ENCODE measurements around the gene COASY.

COASY gene

DNA sequence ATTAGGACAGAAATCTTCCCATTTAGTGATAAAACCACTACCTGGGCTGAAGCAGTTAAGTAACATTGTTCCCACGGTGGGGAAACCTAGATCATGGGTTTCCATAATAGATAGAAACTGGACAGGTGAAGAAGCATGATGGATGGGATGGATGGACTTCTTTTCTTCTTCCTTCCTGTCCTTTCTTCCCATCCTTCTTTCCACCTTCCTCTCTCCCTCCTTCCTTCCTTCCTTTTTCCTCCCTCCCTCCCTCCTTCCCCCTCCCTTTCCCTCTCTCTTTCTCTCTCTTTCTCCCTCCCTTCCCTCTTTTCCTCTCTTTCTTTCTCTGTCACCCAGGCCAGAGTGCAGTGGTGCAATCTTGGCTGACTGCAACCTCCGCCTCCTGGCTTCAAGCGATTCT lies 12.5 kb downstream of the COASY start:
- DNase-seq, result no peak

DNA sequence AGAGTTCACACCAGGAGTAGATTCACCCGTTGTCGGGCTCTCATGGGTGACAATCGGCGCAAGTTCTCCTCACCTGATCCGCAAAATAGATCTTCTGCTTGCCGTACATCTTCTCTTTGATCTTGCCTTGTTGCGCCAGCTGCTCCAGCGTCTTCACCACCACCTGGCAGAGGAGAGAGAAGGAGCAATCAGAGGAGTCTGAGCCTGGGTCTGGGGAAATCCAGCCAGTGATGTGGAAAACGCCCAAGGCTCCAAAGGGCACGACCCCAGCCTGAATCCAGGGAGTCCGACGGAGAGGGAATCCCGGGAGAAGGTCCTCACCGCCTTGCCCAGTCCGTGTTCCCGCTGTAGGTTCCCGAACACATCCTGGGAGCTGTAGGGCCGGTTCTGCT lies 15.2 kb downstream of the COASY start:
- DNase-seq, result no peak

DNA sequence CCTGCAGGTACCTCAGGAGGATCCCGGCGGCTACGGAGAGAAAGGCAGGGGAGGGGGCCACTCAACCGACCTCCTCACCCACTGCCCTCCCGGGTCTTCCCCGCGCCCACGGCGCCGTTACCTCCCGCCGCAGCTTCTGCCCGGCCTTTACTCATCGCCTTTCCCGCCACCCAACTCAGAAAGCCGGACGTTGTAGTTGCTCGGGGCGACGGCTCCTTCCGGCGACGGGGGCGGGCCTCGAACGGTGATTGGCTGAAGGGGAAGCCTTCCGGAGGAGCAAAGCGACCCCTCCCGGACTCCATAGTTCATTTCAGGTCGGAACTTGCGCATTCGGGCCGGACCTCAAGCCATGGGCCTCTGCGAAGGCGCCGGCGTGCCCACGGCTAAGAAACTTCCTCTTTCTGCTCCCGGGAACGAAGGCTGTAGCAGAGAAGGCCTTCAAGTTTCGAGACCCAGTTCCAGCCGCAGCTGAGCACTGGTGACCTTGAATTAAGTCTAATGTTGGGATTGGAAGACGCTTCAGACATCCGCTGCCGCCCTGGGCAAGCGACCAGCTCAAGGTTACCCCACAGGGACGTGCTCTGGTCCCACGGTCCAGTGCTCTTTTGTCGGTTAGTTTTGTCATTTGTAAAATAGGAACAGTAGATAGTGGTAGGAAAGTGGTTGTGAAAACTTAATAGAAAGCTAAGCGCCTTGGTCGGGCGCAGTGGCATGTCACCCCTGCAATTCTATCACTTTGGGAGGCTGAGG lies 15.8 kb downstream of the COASY start, which contains the start of gene PSMC3IP:
Gene PSMC3IP (minus strand): TSS at position 198 of the 750 bp plus-strand sequence. CDS start 43 bp downstream, at position 155.
- DNase-seq, result peak; percentile 82 to 93 (median 88)

DNA sequence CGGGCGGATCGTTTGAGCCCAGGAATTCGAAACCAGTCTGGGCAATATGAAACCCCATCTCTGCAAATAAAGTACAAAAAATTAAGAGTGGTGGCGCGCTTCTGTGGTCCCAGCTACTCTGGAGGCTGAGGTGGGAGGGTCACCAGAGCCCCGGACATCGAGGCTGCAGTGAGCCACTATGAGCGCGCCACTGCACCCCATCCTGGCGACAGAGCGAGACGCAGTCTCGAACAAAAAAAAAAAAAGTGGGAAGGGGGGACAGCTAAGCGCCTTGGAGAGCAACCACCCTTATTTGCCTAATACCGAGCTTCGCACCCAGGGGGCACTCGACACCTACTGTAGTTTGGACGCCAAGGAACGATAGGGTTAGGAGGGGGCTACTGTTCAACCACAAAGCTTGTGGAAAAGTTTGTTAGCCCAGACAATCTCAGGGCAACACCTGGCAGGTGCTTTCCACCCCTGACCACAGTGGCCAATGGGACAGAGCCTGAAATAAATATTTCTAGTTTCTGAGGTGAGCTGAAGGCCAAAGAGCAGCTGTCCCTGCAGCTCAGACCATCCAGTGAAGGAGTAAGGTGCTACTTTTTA lies 16.4 kb downstream of the COASY start:
- peak in 4 of 5 donors; percentile 47 to 67 (median 56) for DNase-seq

DNA sequence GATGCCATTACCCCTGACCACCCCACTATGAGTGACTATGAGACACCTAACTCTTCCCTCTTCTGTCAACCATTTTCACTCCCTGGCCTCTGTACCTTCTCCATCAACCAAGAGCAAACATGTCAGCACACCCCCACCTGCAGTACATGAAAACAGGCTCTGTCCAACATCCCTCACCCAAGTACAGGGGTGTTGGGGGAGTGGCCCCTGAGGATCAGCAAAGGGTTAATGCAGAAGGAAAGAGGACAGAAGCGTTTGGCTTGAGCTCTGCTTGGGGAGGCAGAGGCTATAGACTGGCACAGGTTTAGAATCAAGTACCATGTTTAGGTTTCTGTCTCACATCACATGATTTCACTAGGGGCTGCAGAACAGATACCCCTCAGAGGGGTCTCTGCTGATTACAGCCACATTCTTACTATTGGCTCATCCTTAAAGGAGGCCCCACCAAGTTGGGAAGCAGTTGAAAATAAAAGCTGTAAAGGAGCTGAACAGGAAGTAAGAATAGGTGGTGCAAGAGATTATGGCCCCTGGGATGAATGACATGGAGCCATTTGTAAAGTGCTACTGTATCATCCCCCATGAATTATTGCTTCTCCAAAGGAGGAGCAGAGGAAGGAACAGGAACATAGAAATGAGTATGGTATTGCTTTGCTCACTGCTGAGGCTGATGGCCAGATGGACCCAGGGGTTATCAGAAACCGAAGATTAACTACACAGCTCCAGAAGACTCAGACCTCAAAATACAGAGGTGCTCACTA lies 18.0 kb downstream of the COASY start:
- DNase-seq, result no peak

- DNase-seq, result no peak
These were observed 19.9 kb downstream of the COASY start for GRCh38 chr17:42581744-42582270.

GRCh38 chr17:42584880-42585279 lies 22.9 kb downstream of the COASY start:
- no peak for DNase-seq

- DNase-seq, result no peak
These were observed 23.4 kb downstream of the COASY start for GRCh38 chr17:42585353-42585752.

DNA sequence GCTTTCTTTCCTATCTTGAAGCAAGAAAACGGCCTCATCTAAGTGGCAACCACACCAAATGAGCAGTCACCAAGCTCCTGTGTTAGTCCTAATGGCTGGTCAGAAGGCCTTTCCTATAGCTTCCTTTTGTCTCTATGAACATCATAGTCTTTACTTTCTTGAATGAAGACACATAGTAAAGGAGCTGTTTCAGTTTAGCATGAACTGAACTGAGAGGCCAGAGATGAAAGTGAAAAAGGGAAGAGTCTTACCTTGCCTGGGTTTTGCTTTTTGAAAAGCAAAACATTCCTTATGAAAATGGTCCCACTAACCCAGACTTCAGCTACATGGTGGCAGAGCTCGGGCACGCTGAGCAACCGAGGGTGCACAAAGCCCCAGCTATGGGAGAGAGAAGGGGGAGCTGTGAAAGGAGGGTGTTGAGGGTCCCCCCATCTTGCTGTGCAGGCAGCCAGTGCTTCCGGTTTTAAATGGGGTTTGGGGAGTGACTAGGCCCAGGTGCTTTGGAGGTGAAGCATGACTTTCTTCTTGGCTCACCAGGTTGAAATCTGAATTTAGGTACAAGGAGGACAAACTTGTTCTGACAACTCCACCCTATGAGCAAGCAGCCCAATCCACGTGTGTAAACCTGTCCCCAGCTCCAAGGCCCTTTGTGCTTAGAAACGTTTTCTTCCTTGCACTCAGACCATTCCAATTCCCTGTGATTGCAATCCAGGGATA lies 24.7 kb downstream of the COASY start:
- no peak for DNase-seq

DNA sequence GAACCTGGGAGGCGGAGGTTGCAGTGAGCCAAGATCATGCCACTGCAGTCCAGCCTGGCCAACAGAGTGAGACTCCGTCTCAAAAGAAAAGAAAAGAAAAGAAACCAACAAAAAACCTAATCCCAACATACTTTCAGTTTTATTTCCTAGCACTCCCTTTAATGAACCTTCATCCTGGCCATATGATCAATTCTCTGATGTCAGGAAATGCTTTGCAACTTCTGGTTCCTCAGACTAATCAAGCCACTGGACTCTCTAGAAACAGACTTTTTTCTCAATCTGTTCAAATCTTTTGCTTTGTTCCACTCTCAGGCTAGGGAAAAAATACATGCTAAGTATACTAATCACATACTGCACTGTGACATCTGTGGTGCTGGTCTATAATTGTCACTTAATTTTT lies 28.9 kb downstream of the COASY start:
- no peak for DNase-seq

GRCh38 chr17:42591411-42591810 lies 29.5 kb downstream of the COASY start:
- no peak for DNase-seq

GRCh38 chr17:42596386-42596785 lies 34.4 kb downstream of the COASY start:
- DNase-seq, result no peak

- DNase-seq, result no peak
These were observed 37.0 kb downstream of the COASY start for GRCh38 chr17:42598905-42599304.

DNA sequence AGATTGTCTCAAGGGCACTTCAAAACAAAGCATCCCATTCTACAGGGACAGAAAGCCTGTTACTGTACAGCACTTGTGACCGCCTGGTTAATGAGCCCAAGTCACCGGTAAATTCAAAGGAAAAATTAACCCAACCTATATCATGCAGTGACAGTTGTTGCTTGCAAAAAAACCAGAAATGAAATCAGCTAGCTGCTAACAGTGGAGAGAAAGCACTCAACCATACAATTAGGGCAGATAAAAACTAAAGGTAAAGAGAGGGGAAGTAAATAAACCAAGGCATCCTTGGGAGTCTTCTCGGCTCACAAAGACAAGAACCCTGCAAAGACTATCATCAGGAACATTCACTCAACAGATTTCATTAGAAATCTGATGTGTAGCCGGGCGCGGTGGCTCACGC lies 41.4 kb downstream of the COASY start:
- DNase-seq, result no peak

GRCh38 chr17:42607769-42608168 lies 45.8 kb downstream of the COASY start:
- DNase-seq, result no peak

GRCh38 chr17:42608305-42609181 lies 46.6 kb downstream of the COASY start:
- peak in 1 of 5 donors; percentile 36 for DNase-seq

GRCh38 chr17:42609182-42609813 lies 47.4 kb downstream of the COASY start, which contains the start of the genes RETREG3 and TUBG1:
Gene RETREG3, minus strand, starts transcription at chr17:42609374. Its CDS starts 50 bp downstream, at chr17:42609324.
Gene TUBG1, plus strand, starts transcription at chr17:42609683. Its CDS starts 55 bp downstream, at chr17:42609738.
- peak; percentile 98 to 100 (median 99) for DNase-seq

GRCh38 chr17:42609814-42610801 lies 48.2 kb downstream of the COASY start:
- peak in 2 of 5 donors; percentile 4 to 7 for DNase-seq

DNA sequence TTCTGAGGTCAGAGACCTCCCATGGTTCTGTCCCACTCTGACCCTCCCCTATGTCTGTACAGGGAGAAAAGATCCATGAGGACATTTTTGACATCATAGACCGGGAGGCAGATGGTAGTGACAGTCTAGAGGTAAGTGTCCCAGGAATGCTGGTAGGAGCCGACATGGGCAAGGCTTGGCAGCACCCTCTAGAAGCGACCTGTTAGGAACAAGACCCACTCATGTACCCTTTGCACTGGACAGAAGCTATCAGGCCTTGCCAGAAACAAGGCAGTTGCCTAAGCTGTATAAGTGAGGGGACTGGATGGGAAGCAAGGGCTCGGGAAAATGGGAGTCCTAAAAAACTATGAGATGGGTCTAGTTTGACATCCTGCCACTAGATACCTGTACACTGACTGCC lies 50.1 kb downstream of the COASY start:
- DNase-seq, result no peak

All from T-helper 1 cell (primary cell).